HG02610 (cell line): Measurements from ENCODE around the gene VEGFC.
A peak's percentile ranks its signal among the peaks of the same experiment; 100 is the strongest.

ENCODE experiments used
- ATAC-seq: cut with Tn5 transposase; IDR thresholded peaks from one replicate; pipeline ENCODE4 v1.9.1; 2021; ENCODE audit warnings: mild to moderate bottlenecking, moderate library complexity; ENCODE audit not compliant: unreplicated experiment

VEGFC gene

GRCh38 chr4:176799653-176800052, 6.9 kb upstream of the VEGFC start:
- ATAC-seq: no peak

DNA sequence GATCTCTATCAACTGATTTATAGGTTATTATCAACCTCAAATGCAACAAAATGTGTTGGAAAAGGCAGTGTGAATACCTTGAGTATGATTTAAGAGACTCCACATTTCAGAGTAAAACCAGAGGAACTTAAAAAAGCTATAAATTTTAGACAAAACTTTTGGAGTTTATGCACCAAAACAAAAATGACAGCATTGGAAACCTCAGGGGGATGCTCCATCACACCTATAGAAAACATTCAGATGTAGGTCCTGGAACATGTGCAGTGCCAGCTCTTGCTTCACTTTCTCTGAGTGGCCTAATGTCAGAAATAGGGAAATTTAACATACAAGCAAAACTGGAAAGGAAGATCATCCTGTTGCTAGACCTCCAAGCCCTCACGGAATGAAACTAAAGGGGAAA, 5.8 kb upstream of the VEGFC start:
- ATAC-seq: no peak

GRCh38 chr4:176795441-176795840, 2.7 kb upstream of the VEGFC start:
- ATAC-seq: no peak

GRCh38 chr4:176794651-176795050, 1.9 kb upstream of the VEGFC start:
- no peak for ATAC-seq

GRCh38 chr4:176794151-176794550, 1.4 kb upstream of the VEGFC start:
- no peak for ATAC-seq

GRCh38 chr4:176793060-176793605, 411 bp upstream of the VEGFC start:
- ATAC-seq: no peak

DNA sequence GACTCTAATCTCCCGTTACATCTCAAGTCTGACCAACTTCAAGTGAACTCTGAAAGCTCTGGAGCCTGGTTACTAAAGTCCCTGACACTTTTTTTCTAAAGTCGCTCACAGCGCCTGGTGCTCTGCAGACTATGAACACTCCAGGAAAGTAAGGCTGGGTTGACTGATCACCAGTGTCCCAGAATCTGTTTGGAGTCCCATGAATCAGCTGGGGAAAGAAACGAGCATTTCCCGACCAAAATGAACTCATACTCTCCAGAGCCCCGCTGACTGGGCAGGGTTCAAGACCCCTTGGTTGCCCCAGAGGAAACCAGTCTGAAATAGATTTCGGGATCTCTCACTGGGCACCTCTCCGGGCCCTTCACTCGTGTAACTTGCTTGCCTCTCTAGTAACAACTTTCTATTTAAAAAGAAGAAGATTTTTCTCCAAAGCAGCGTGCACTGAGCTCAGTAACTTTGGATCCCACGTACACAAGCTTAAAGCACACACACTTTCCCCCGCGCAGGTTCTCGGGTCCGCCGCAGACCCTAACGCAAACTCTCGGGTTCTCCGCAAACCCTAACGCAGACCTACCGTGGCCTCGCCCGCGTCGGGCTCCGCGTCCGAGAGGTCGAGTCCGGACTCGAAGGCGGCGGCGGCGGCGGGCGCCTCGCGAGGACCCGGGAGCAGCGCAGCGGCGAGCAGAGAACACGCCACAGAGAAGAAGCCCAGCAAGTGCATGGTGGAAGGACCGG, 964 bp downstream of the VEGFC start:
- ATAC-seq: peak; percentile 31

- ATAC-seq: no peak
Observed at GRCh38 chr4:176790398-176790797, 2.3 kb downstream of the VEGFC start.

DNA sequence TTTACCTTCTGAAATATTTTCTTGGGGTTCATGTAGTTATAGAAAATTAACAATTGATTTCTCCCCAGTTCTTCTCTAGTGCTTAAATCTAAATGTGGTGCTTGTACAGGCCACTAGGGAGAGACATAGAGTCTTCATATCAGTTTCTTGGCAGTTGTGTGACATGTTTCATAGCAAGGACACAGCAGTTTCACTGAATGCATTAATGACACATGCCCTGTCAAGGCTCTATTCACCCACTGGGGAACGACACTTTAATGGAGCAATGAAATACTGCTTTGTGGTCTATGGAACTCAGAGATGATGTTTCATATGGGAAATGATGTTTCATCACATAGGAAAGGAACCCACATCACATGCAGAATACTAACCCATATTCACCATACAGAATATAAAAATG, 2.8 kb downstream of the VEGFC start:
- ATAC-seq: peak; percentile 67

- no peak for ATAC-seq
Observed at GRCh38 chr4:176788971-176789370, 3.8 kb downstream of the VEGFC start.

GRCh38 chr4:176788248-176788647, 4.5 kb downstream of the VEGFC start:
- ATAC-seq: no peak

DNA sequence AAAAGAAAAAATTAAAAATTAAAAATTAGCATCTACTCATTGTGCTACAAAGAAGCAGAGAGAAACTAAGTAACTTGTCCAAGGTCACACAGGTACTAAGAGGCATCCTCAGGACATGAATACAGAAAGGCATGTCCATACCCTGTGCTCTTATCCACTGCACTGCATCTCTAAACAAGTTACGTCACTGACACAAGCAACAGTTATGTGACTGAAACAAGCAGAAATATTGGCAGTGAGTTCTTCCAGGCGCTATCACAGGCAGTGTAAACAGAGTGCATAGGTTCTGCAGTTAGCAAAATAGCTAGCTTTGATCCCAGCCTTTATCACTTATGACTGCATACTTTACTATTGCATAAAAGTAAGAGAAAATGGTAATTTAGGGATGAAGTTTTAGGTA, 7.9 kb downstream of the VEGFC start:
- ATAC-seq: no peak

DNA sequence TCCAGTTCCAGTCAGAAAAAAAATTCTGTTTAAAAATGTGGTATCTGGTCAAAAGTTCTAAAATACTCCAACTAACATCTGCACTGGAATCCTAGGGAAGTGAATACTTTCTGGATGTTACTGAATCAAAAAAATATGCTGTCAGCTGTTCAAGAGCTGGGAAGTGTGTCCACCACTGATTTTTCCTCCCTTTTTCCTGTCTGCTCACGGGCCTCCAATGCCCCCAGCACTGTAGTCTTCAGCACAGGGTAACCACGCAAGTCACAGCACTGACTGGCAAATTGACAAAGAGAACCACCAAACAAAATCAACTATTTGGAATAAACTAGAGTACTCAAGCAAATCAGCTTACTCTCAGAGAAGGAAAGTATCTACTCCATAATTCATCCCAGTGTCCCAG, 9.9 kb downstream of the VEGFC start:
- ATAC-seq: no peak

- ATAC-seq: no peak
Observed at GRCh38 chr4:176782191-176782590, 10.5 kb downstream of the VEGFC start.

DNA sequence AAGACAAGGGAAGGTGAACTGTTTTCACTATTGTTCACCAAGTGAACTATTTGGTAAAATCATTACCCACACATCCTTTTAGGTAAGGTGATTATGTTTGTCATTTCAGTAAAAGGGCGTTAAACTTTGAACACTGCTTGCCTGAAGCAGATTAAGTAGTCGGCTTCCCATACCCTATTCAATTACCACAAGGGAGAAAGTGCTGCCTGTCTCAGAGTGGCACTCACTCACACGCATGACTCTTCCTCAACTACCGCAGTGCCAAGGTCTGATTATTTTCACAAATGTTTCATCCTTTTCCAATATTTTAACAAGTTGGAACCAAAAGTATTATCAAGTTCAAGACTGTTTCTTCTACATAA, 11.0 kb downstream of the VEGFC start:
- no peak for ATAC-seq

DNA sequence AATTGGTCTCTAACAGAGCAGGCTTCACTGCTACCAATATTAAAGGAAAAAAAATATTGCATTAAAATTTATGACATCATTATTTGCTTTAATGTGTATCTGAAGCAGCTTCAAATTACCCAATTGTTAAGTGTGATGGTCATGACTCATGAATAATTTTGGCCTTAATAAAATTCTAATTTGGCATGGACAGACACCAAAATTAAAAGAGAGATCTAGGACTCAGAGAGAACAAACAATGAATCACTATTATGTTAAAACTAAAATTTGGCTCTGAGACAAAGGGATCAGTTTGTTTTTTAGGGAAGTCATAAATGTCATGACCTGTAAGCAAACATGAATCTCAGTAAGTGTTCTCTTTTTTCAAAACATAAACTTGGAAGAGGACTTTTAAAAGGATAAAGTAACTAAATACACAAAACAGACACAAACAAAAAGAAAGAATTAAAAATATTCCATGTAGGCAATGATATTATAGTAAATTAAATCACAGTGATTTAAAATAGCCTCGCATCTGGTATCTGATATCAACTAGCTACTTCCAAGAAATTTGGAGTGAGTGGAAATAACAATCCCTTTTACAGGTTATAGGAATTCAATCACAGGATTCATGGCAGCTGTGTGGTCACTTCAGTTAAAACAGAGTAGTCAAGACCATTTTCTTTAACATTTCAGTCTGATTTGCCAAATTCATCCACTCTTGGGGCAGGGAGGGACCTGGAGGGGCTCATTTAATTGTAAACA, 11.6 kb downstream of the VEGFC start:
- no peak for ATAC-seq

DNA sequence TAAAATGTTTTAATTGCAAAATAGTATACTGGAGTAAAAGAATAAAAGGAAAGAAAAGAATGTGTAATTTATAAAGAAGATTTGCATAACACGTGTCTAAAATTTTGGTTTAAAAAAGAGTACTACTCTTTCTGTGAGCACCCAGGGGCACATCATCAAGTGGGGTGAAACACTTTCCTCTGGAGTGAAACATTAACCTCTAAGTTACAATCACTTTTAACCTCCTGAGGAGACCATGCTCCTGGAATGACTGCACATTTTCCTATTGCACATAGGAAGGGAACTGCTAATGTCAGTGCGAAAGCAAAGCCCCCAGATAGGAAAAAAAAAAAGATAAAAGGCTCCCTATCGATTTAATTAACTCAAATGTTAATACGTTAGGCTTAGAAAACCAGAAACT, 13.3 kb downstream of the VEGFC start:
- ATAC-seq: no peak

DNA sequence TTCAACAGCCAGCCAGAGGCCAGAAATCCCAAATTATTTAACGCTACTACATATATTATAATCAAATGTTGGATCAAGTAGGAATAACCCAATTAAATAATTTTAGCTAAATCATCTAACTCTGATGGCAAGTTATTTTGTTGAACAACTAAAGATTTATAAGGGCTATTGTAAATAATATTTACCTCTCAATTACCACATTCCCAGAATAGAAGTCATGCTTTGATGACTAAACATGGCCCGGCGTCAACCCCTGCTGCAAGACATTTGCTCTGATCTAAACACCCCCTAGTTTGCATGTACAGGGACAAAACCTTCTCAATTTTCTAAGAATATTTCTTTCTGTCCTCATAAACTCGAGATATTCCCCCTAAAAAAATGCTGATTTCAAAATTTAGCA, 14.2 kb downstream of the VEGFC start:
- ATAC-seq: no peak

DNA sequence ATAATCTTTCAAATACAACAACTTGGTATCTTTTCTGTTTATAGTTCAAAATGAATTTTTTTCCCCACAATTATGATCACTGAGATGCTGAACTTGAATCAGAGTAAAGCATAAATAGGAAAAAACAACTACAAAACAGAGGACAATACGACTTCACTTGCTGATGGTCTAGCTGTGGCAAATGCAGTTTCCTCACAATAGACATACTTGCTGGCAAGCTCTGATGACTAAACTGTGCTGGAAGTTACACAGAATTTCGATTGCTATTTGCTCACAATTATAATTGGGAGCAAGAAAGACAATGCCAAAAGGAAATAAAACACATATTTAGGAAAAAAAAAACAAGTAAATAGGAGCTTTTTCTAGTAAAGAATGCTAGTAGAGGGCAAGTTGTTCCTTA, 14.7 kb downstream of the VEGFC start:
- no peak for ATAC-seq

DNA sequence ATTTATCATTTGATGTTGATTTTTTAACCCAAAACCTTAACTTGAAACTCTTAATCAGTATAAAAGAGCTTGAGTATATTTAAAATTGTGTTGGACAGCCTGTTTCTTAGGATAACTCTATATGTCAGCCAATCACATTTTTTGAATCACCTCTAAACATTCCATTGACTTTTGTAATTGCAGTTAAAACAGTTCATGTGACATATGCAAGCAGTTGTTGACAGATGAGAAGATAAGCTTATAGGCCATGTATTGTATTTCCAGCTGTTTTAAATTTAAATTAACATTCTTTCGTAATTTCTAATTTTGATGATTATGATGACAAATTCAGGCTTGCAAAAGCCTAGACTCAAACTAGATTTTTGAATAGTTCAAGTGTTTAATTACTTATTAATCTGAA, 17.4 kb downstream of the VEGFC start:
- ATAC-seq: no peak

DNA sequence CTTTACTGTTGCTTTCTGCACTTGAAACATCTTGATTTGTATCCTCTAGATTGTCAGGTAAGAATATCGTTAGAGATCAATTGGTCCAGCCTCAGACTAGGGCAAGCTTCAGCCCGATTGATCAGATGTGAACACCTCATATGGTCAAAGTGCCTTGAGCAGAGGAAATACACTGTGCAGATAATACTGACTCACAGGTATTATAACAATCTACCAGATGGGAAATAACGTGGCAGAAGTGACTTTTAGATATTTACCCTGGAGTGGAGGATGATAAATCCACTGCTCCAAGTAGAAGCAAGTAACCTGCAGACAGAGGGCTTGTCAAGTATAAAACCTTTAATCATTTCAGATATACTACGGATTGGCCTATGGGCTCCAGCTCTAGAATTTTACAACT, 17.9 kb downstream of the VEGFC start:
- ATAC-seq: no peak

DNA sequence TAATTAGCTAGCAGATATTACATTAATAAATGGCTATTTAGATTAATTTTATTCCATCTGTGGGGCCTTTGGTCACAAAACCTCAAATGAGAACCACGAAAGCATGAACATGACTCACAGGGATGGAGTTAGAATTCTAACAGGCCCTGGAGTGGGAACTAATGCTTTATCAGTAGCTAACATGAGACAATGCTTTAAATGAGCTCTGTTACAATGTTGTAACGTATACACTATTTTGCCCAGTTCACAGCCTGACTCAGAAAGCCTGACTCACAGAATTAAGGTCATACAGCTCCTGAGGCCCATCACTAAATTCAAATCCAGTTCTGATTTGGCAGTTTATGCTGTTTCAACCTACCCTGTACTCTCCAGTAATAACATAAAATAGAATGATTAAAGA, 23.2 kb downstream of the VEGFC start:
- no peak for ATAC-seq
